HepG2 (cell line): ENCODE data around the gene SMC1A.

Experiments
- CTCF ChIP-seq: sonication (generic); formaldehyde crosslinking; IDR thresholded peaks from 2 replicates; pipeline ENCODE4 v1.5.0; 2020; ENCODE audit warnings: mild to moderate bottlenecking, missing genetic modification reagents, moderate library complexity
- EZH2 ChIP-seq: conservative IDR thresholded peaks from 2 replicates; pipeline ENCODE4 v1.6.1; 2012; ENCODE audit warnings: mild to moderate bottlenecking, low read depth, low read length, moderate library complexity
- GPN1 ChIP-seq: sonication (generic); formaldehyde crosslinking; IDR thresholded peaks from 2 replicates; pipeline ENCODE4 v1.5.1; 2020; ENCODE audit warnings: missing genetic modification reagents, borderline replicate concordance
- KDM5A ChIP-seq: fragments of 200-600 bp; sonication (generic); IDR thresholded peaks from 2 replicates; pipeline ENCODE4 v1.7.0; 2018; ENCODE audit warnings: antibody characterized with exemption, mild to moderate bottlenecking, low read length, borderline replicate concordance
- MYC ChIP-seq: sonication (generic); formaldehyde crosslinking; IDR thresholded peaks from 2 replicates; pipeline ENCODE4 v1.9.0; 2021; ENCODE audit warnings: missing genetic modification reagents, borderline replicate concordance
- PLSCR1 ChIP-seq: sonication (generic); formaldehyde crosslinking; IDR thresholded peaks from 2 replicates; pipeline ENCODE4 v1.5.0; 2020; ENCODE audit warnings: missing genetic modification reagents, mild to moderate bottlenecking, borderline replicate concordance
- POLR2A ChIP-seq, 2 experiments: IDR thresholded peaks; 2 replicates each; pipeline ENCODE4 v1.6.1; 2011; ENCODE audit warnings: low read depth in 2 of 2, low read length in 2 of 2, mild to moderate bottlenecking in 1 of 2, moderate library complexity in 1 of 2; ENCODE audit not compliant: insufficient read depth in 1 of 2
- RCOR2 ChIP-seq: IDR thresholded peaks from 2 replicates; pipeline ENCODE4 v1.6.1; 2016; ENCODE audit warnings: missing biosample characterization, missing genetic modification reagents
- RORA ChIP-seq: sonication (generic); formaldehyde crosslinking; IDR thresholded peaks from 2 replicates; pipeline ENCODE4 v1.5.0; 2020; ENCODE audit warnings: mild to moderate bottlenecking, missing genetic modification reagents, moderate library complexity
- SRSF1 ChIP-seq: fragments of 200-400 bp; formaldehyde crosslinking; optimal IDR thresholded peaks from 2 replicates; pipeline ENCODE3; 2017; ENCODE audit warnings: mild to moderate bottlenecking, low read depth, low read length, moderate library complexity
- ZFX ChIP-seq: sonication (generic); formaldehyde crosslinking; IDR thresholded peaks from 2 replicates; pipeline ENCODE4 v1.4.0; 2020; ENCODE audit warnings: mild to moderate bottlenecking, low read depth, missing genetic modification reagents, moderate library complexity
- ZNF609 ChIP-seq: sonication (generic); formaldehyde crosslinking; IDR thresholded peaks from 2 replicates; pipeline ENCODE4 v1.4.0; 2020; ENCODE audit warnings: mild to moderate bottlenecking, missing genetic modification reagents, borderline replicate concordance
- ZNF75D ChIP-seq: sonication (generic); formaldehyde crosslinking; IDR thresholded peaks from 2 replicates; pipeline ENCODE4 v1.8.1; 2023; ENCODE audit warnings: missing genetic modification reagents, mild to moderate bottlenecking, borderline replicate concordance

DNA sequence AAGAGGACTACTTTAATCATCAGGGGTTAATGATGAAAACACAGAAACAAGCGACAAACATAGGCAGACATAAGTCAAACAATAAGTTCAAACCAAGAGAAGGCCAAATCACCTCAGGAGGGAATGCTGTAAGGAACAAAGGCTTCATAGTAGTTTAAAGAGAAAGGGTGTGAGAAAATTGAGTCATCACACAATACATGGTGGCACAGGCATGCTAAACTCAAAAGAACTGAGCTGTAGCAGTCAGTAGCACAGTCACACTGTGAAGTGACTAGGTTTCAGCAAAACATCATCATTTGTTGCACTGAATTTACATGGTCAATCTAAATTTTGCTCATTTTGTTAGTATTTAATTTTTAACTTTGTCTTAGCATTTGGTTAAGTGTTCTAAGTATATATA is 24.2 kb downstream of the SMC1A start:
- TF ChIP-seq CTCF (CRISPR knock-in tag) (no peak), PLSCR1 (CRISPR knock-in tag) (no peak), EZH2 (no peak), ZNF609 (CRISPR knock-in tag) (no peak), ZFX (CRISPR knock-in tag) (no peak), GPN1 (CRISPR knock-in tag) (no peak), POLR2A (IDR thresholded peaks at IDR 0.05; ENCODE audit: insufficient read depth in 1 of 2, low read depth in 2 of 2, low read length in 2 of 2) (no peak), ZNF75D (CRISPR knock-in tag) (no peak), KDM5A (no peak), RCOR2 (CRISPR knock-in tag) (no peak), MYC (CRISPR knock-in tag) (no peak), RORA (CRISPR knock-in tag) (no peak), SRSF1 (no peak)
